ENCODE results near the gene KPNA1. TPM values are rescaled to one million over a fixed set of nuclear protein-coding genes. Genes with fewer than 3 reads are reported as not detected.
A peak's percentile ranks its signal among the peaks of the same experiment; 100 is the strongest.

The KPNA1 gene
- polyA plus RNA-seq, 3 donors, result 18.0 to 41.2 (median 38.5) TPM

DNA sequence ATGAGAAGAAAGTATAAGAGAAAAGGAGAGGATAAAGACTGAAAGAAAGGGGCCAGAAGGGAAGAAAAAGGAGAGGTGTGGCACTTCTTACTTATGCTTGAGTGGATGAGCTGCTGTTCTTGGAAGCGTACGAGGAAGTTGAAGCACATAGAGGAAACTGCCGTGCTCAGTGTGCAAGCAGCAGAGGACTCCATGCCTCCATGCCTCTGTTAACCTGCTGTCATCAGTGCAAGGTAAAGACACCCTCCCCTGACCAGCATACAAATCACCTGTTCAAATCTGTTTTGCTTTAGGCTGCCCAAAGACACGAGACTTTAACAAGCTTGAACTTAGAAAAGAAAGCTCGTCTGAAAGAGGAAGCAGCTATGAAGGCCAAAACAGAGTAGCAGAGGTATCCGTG lies 105.3 kb downstream of the KPNA1 start:
- Mint-ChIP-seq H3K9me3 (peaks cover 0 to 2% (median 0%) of the 10 kb centered on the region in 7 donors), H3K4me1 (peaks cover 39% of the 10 kb centered on the region), H3K4me3 (peak overlapping the region; percentile 91 to 93), H3K36me3 (peaks cover 20 to 34% of the 10 kb centered on the region in 2 donors), H3K27me3 (ENCODE audit: low read depth in 3 of 3) (no peaks in the 10 kb centered on the region), H3K27ac (peak overlapping the region; percentile 85 to 99 (median 92))
- H3K36me3 ChIP-seq (replicated peaks in 1 of 2; ENCODE audit: control insufficient read depth in 1 of 2, insufficient read depth in 2 of 2, low read length in 2 of 2), result peaks cover 4 to 35% of the 10 kb centered on the region in 2 donors
- peaks cover 42% of the 10 kb centered on the region for H3K79me2 ChIP-seq (ENCODE audit: insufficient read depth, low read length)
- H3K4me1 ChIP-seq (ENCODE audit: control insufficient read depth in 1 of 2, insufficient read depth in 2 of 2, low read length in 2 of 2), result peaks cover 21 to 24% of the 10 kb centered on the region in 2 donors
- intact Hi-C loops (cut with micrococcal nuclease), result no loop called here
- peak overlapping the region; percentile 82 for H3K4me2 ChIP-seq (replicated peaks; ENCODE audit: extremely low read depth, low read length, poor library complexity, severe bottlenecking)
- H2AFZ ChIP-seq (ENCODE audit: insufficient read depth, low read depth, low read length, poor library complexity, severe bottlenecking), result peak overlapping the region; percentile 86
- peak overlapping the region; percentile 66 for H3K9ac ChIP-seq (ENCODE audit: insufficient read depth, low read length, poor library complexity, severe bottlenecking)
- no peaks in the 10 kb centered on the region for H3K27me3 ChIP-seq (ENCODE audit: control insufficient read depth in 2 of 2, insufficient read depth in 2 of 2, low read length in 2 of 2)
- TF ChIP-seq, protein P1, sequence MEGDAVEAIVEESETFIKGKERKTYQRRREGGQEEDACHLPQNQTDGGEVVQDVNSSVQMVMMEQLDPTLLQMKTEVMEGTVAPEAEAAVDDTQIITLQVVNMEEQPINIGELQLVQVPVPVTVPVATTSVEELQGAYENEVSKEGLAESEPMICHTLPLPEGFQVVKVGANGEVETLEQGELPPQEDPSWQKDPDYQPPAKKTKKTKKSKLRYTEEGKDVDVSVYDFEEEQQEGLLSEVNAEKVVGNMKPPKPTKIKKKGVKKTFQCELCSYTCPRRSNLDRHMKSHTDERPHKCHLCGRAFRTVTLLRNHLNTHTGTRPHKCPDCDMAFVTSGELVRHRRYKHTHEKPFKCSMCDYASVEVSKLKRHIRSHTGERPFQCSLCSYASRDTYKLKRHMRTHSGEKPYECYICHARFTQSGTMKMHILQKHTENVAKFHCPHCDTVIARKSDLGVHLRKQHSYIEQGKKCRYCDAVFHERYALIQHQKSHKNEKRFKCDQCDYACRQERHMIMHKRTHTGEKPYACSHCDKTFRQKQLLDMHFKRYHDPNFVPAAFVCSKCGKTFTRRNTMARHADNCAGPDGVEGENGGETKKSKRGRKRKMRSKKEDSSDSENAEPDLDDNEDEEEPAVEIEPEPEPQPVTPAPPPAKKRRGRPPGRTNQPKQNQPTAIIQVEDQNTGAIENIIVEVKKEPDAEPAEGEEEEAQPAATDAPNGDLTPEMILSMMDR (IDR thresholded peaks at IDR 0.05), result no peak
- peak overlapping the region; percentile 24 to 96 (median 72) for H3K4me3 ChIP-seq (replicated peaks in 1 of 3; ENCODE audit: low read depth in 2 of 3, low read length in 3 of 3)
- DNase-seq, result peak; percentile 29 to 47 (median 40)
- no peaks in the 10 kb centered on the region for H4K20me1 ChIP-seq (ENCODE audit: insufficient read depth, low read length)
- whole genome bisulfite sequencing (ENCODE audit: insufficient coverage), result 0% methylated on average over 3 of the region's 6 CpGs
- H3K27ac ChIP-seq (ENCODE audit: low read depth in 1 of 2, low read length in 2 of 2), result peak overlapping the region; percentile 79 to 93
- H3K9me3 ChIP-seq (replicated peaks in 1 of 2; ENCODE audit: control insufficient read depth in 1 of 2, insufficient read depth in 1 of 2, low read length in 2 of 2), result no peaks in the 10 kb centered on the region

DNA sequence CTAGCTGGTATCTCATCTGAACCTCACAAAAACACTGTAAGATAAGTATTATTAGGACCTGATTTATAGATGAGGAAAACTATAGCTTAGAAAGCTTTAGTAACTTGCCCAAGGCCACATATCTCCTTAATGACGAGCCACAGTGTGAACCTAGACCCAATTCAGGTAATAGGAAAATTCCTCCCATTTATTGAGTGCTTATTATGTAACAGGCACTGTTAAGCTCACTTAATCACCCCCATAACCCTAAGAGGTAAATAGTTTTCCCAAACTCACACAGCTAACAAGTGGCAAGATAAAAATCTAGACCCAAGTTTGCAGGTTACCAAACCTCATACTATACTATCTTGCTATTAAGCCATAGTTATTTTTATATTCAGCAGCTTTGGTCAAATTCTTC lies 106.8 kb downstream of the KPNA1 start:
- peaks cover 27% of the 10 kb centered on the region for H3K79me2 ChIP-seq (ENCODE audit: insufficient read depth, low read length)
- H3K9ac ChIP-seq (ENCODE audit: insufficient read depth, low read length, poor library complexity, severe bottlenecking), result no peak overlapping the region
- Mint-ChIP-seq H3K9me3 (peaks cover 0 to 2% (median 0%) of the 10 kb centered on the region in 7 donors), H3K4me1 (peaks cover 34% of the 10 kb centered on the region), H3K27ac (no peak overlapping the region), H3K4me3 (no peak overlapping the region), H3K36me3 (peaks cover 28 to 37% of the 10 kb centered on the region in 2 donors), H3K27me3 (ENCODE audit: low read depth in 3 of 3) (peaks cover 0 to 2% (median 0%) of the 10 kb centered on the region in 3 donors)
- peak overlapping the region in 1 of 2 donors; percentile 93 for H3K27ac ChIP-seq (ENCODE audit: low read depth in 1 of 2, low read length in 2 of 2)
- no peaks in the 10 kb centered on the region for H4K20me1 ChIP-seq (ENCODE audit: insufficient read depth, low read length)
- H2AFZ ChIP-seq (ENCODE audit: insufficient read depth, low read depth, low read length, poor library complexity, severe bottlenecking), result no peak overlapping the region
- TF ChIP-seq, protein P1 (IDR thresholded peaks at IDR 0.05), result no peak
- no peak overlapping the region for H3K4me2 ChIP-seq (replicated peaks; ENCODE audit: extremely low read depth, low read length, poor library complexity, severe bottlenecking)
- no peak overlapping the region for H3K4me3 ChIP-seq (replicated peaks in 1 of 3; ENCODE audit: low read depth in 2 of 3, low read length in 3 of 3)
- peaks cover 20 to 22% of the 10 kb centered on the region in 2 donors for H3K4me1 ChIP-seq (ENCODE audit: control insufficient read depth in 1 of 2, insufficient read depth in 2 of 2, low read length in 2 of 2)
- peaks cover 8 to 38% of the 10 kb centered on the region in 2 donors for H3K36me3 ChIP-seq (replicated peaks in 1 of 2; ENCODE audit: control insufficient read depth in 1 of 2, insufficient read depth in 2 of 2, low read length in 2 of 2)
- no peak for DNase-seq
- intact Hi-C loops (cut with micrococcal nuclease), result no loop called here
- WGBS (ENCODE audit: insufficient coverage), result no CpG with 5 or more reads among the region's 1 CpG
- no peaks in the 10 kb centered on the region for H3K9me3 ChIP-seq (replicated peaks in 1 of 2; ENCODE audit: control insufficient read depth in 1 of 2, insufficient read depth in 1 of 2, low read length in 2 of 2)
- no peaks in the 10 kb centered on the region for H3K27me3 ChIP-seq (ENCODE audit: control insufficient read depth in 2 of 2, insufficient read depth in 2 of 2, low read length in 2 of 2)
